Stomach (tissue), 4 donors: Measurements from ENCODE around the gene SPATA20.

Source experiments
- POLR2A ChIP-seq, 4 donors: fragments of 450-650 bp; IDR thresholded peaks; one replicate each; pipeline ENCODE4 v1.6.1; 2016; ENCODE audit warnings: antibody characterized with exemption in 4 of 4, control low read depth in 2 of 4, mild to moderate bottlenecking in 1 of 4, moderate library complexity in 1 of 4
- POLR2AphosphoS5 ChIP-seq, 3 donors: sonication (generic); formaldehyde crosslinking; IDR thresholded peaks; one replicate each; pipeline ENCODE4 v1.6.1; 2016; ENCODE audit warnings: antibody characterized with exemption in 3 of 3
- TF ChIP-seq, protein P1 (sequence below), 7 experiments: fragments of 450-650 bp in 4 of 7; fragments of 200-600 bp in 3 of 7; sonication (generic) in 3 of 7; IDR thresholded peaks; one replicate each; pipeline ENCODE4 v1.5.1; 2016 to 2019; ENCODE audit warnings: antibody characterized with exemption in 7 of 7, control low read depth in 2 of 7, mild to moderate bottlenecking in 1 of 7

DNA sequence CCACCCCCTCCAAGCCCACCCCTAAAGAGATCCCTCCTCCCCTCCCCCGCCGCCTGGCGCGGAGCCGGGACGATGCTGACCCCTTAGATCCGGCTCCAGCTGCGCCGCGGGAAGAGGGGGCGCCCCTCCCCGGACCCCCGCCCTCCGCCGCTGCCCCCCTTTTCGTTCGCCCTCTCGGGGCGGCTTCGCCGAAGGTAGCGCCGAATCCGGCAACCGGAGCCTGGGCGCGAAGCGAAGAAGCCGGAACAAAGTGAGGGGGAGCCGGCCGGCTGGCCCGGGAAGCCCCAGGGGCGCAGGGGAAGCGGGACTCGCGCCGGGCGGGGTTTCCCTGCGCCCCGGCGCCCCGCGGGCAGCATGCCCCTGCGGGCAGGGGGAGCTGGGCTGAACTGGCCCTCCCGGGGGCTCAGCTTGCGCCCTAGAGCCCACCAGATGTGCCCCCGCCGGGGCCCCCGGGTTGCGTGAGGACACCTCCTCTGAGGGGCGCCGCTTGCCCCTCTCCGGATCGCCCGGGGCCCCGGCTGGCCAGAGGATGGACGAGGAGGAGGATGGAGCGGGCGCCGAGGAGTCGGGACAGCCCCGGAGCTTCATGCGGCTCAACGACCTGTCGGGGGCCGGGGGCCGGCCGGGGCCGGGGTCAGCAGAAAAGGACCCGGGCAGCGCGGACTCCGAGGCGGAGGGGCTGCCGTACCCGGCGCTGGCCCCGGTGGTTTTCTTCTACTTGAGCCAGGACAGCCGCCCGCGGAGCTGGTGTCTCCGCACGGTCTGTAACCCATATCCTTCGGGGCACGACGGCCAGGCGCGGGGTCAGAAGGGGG, 14.2 kb downstream of the SPATA20 start:
- no peak for TF ChIP-seq POLR2A (IDR thresholded peaks at IDR 0.05)
- TF ChIP-seq, protein P1, sequence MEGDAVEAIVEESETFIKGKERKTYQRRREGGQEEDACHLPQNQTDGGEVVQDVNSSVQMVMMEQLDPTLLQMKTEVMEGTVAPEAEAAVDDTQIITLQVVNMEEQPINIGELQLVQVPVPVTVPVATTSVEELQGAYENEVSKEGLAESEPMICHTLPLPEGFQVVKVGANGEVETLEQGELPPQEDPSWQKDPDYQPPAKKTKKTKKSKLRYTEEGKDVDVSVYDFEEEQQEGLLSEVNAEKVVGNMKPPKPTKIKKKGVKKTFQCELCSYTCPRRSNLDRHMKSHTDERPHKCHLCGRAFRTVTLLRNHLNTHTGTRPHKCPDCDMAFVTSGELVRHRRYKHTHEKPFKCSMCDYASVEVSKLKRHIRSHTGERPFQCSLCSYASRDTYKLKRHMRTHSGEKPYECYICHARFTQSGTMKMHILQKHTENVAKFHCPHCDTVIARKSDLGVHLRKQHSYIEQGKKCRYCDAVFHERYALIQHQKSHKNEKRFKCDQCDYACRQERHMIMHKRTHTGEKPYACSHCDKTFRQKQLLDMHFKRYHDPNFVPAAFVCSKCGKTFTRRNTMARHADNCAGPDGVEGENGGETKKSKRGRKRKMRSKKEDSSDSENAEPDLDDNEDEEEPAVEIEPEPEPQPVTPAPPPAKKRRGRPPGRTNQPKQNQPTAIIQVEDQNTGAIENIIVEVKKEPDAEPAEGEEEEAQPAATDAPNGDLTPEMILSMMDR (IDR thresholded peaks at IDR 0.05) = no peak
- TF ChIP-seq POLR2AphosphoS5 (IDR thresholded peaks at IDR 0.05) = no peak
